Dedifferentiated amniotic fluid mesenchymal stem cell (primary cell): Measurements from ENCODE around the gene ANXA8.
"Not testable (repeated sequence)": the region's sequence is repeated elsewhere in the genome, so short reads cannot be mapped to it uniquely, and the experiment has no call there.

Experiments used
- DNase-seq: peaks from one replicate; pipeline ENCODE4 v3.0.0-alpha.2; 2016; ENCODE audit errors: extremely low spot score

The ANXA8 gene

GRCh38 chr10:47483923-47484322, at the start of gene ANXA8:
ANXA8 (minus strand) TSS chr10:47484115; CDS start chr10:47483933, 182 bp downstream.
- not testable (repeated sequence) for DNase-seq

- not testable (repeated sequence) for DNase-seq
Measured at GRCh38 chr10:47523475-47523874, 39.6 kb upstream of the ANXA8 start, which contains the start of gene AGAP9. AGAP9 (minus strand) TSS chr10:47523638; CDS start chr10:47523526, 112 bp downstream.

GRCh38 chr10:47502313-47502712, 18.4 kb upstream of the ANXA8 start:
- DNase-seq: not testable (repeated sequence)

DNA sequence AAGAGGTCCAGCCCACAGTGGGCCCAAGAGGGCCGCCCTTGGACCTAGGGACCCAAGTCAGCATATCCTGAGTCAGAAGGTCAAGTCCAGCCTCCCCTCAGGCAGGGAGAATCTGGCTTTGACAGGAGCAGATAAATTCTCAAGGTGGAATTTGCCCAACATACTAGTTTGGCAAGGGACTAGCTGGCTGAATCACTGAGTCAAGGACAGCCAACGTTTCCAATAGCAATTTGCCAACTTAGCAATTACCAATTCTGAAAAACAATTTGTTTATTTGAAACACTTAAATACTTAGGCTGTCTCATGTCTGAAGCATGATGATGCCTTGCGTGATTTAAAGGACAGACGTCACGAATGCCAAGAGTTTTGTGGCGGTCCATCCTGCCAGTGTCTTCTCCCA, 10.3 kb upstream of the ANXA8 start:
- not testable (repeated sequence) for DNase-seq

DNA sequence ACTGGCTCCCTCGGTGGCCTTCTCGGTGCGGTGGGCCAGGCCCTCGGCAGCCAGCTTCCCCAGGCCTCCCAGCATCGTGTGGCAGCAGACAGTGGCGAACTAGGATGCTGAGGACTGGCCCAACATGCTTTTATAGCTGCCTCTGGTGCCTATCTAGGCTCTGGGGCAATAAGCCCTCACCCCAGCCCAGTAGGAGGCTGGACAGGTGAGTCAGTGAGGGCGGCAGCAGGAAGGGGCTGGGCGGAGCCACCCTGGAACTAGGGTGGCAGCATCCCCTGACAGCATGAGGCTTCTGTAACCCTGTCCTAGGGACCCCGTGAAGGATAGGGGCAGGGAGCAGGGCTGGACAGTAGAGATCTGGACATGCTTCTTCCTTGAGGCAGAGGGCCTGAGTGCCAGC, 7.7 kb upstream of the ANXA8 start, which contains the start of gene FAM25G:
TSS of gene FAM25G (minus strand) at position 101 of the 400 bp plus-strand sequence. CDS start at position 75, 26 bp downstream.
- DNase-seq: not testable (repeated sequence)

GRCh38 chr10:47489630-47490029, 5.7 kb upstream of the ANXA8 start:
- DNase-seq: not testable (repeated sequence)

GRCh38 chr10:47485943-47486342, 2.0 kb upstream of the ANXA8 start:
- peak; percentile 14 for DNase-seq

- DNase-seq: not testable (repeated sequence)
Measured at GRCh38 chr10:47484786-47485185, 871 bp upstream of the ANXA8 start.

- not testable (repeated sequence) for DNase-seq
Measured at GRCh38 chr10:47482367-47482766, 1.5 kb downstream of the ANXA8 start.

DNA sequence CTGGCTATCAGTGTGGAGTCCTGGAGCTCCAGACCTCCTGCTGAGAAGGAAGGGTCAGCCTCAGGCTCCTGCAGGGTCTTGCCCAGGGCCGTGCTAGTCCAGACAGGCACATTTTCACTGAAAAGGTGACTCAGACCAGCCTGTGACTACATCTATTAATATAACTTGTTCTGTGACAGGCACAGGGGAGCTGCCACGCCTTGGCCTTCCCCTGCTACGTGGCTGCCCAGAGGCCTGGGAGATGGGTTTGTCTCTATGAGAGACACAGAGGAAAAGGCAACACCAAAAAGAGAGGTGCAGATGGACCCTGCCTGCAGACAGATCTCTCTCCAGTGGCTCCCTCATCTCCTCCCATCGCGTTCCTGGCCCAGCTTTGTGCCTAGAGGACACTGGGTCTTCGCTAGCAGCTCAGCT, 2.1 kb downstream of the ANXA8 start:
- not testable (repeated sequence) for DNase-seq

GRCh38 chr10:47481182-47481766, 2.6 kb downstream of the ANXA8 start:
- DNase-seq: not testable (repeated sequence)

DNA sequence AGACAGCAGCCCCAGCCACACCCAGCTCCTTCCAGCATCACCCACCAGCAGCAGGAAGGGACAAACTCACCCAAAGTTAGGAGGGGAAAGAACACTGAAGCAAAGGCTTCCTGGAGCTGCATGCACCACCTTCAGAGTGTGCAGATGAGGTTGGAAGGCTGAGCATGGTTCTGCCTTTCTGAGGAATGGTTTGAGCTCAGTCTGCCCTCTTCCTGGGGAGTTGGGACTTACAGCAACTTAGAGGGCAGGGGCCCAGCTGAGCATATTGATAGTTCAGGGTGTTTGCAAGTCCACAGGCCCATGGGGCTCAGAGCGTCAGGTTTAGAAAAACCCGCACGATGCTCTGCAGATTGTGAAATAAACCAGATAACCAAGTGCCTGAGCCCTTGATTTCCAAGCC, 3.8 kb downstream of the ANXA8 start:
- not testable (repeated sequence) for DNase-seq

DNA sequence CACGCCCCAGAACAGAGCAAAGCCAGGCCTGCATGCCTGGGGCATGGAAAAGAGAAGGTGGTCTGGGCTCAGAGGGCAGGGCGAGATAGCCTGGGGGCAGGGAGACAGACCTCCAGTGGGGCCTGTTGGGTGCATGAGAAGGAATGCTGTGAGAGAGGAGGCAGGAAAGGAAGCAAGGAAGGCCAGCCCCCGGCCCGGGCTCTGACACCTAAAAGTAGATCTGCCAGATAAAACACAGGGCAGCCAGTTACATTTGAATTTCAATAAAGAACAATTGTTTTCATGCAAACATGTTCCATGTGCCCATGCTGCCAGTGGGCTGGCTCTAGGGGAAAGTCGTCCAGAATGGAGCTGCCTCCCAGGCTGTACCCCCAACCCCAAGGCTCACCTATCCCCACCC, 5.8 kb downstream of the ANXA8 start:
- DNase-seq: not testable (repeated sequence)

DNA sequence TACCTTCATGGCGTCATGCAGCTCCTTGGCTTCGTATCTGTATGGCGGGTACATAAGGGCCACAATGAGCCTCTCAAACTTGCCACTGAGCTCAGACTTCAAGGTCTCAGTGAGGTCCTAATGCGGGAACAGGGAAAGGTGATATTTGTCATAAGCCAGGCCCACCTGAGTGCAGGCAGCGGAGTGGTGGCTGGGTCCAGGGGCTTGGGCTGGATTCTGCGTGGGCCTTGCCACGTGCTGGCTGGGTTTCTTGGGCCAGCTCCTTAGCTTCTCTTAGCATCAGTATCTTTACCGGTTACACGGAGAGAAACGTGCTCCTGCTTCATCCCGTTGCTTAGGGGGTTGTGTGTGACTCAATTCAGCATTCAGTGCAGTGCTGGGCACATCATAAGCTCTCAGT, 6.8 kb downstream of the ANXA8 start:
- DNase-seq: not testable (repeated sequence)

GRCh38 chr10:47475101-47475500, 8.8 kb downstream of the ANXA8 start:
- not testable (repeated sequence) for DNase-seq

- DNase-seq: not testable (repeated sequence)
Measured at GRCh38 chr10:47473516-47473915, 10.4 kb downstream of the ANXA8 start.

- not testable (repeated sequence) for DNase-seq
Measured at GRCh38 chr10:47472647-47473046, 11.3 kb downstream of the ANXA8 start.

GRCh38 chr10:47472072-47472471, 11.8 kb downstream of the ANXA8 start:
- DNase-seq: not testable (repeated sequence)

GRCh38 chr10:47468731-47469528, 15.0 kb downstream of the ANXA8 start:
- not testable (repeated sequence) for DNase-seq

GRCh38 chr10:47467957-47468356, 16.0 kb downstream of the ANXA8 start:
- not testable (repeated sequence) for DNase-seq

GRCh38 chr10:47467458-47467857, 16.5 kb downstream of the ANXA8 start:
- not testable (repeated sequence) for DNase-seq

DNA sequence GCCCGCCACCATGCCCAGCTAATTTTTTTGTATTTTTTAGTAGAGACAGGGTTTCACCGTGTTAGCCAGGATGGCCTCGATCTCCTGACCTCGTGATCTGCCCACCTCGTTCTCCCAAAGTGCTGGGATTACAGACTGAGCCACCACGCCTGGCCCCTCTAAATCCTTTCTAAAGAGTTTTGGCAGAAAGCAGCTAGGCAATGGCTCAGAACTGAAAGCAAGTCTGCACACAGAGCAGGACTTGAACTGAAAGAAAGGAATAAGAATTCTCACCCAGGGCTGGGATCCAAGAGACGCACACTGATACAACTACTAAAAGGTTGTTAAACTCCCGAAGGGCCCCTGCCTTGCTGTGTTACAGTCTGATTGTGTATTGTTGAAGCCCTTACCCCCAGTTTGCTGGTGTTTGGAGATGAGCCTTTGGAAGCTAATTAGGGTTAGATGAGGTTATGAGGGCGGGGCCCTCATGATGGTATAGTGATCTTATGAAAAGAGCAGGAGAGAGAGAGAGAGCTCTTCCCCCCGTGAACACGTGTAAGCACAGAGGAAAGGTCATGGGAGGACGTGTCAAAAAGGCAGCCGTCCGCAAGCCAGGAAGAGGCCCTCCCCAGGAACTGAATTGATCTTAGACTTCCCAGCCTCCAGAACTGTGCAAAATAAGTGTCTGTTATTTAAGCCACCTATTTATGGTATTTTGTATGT, 18.5 kb downstream of the ANXA8 start:
- DNase-seq: not testable (repeated sequence)
